HG02973 (cell line): ENCODE results near the gene CNOT4.
"Not testable (repeated sequence)": the region's sequence is repeated elsewhere in the genome, so short reads cannot be mapped to it uniquely, and the experiment has no call there.

Source experiments
- ATAC-seq: cut with Tn5 transposase; IDR thresholded peaks from one replicate; pipeline ENCODE4 v1.9.1; 2021; ENCODE audit warnings: moderate library complexity; ENCODE audit not compliant: unreplicated experiment

Gene CNOT4

DNA sequence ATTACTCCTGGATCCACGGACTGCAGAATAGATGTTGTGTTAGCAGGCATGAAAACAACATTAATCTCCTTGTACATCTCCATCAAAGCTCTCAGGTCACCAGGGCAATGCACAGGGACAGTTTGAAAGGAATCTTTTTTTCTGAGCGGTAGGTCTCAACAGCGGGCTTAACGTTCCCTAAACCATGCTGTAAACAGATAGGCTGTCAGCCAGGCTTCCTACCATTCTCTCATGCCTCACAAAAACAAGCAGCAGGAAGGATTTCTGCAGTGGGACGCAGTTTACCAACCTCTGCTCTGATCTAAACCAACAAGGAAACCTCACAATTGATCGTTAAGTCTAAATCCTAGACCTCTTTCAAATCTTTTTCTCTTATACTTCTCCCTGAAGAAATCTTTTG is 50.8 kb downstream of the CNOT4 start:
- no peak for ATAC-seq

DNA sequence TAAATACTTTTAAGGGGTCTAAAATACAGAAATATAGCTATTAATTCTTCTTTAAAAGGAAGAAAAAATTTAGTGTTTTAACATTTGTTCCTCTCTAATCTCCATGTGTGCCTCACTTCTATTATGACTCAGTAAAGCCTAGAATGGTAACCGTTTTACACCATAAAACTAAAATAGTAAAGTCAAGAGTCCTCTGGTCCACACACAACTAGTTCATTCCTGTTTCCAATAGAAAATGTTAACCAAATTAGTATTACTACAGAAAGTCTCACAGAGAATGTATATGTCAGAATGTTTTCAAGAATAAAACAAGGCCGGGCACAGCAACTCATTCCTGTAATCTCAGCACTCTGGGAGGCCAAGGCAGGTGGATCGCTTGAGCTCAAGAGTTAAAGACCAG is 55.8 kb downstream of the CNOT4 start:
- ATAC-seq: peak; percentile 71

- no peak for ATAC-seq
Observed at GRCh38 chr7:135449436-135449835, 60.5 kb downstream of the CNOT4 start.

DNA sequence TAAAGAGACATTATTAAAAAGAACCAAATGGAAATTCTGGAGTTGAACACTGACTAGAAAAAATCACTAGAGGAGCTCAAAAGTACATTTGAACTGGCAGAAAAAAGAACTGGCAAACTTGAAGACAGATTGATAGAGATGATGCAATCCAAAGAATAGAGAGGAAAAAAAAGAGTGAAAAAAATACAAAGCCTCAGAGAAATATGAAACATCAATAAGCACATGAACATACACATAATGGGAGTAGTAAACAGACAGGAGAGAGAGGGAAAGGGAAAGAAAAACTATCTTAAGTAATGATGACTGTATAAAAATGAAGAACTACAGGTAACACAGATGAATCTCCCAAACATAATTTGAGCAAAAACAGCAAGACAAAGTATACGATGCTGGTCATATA is 61.1 kb downstream of the CNOT4 start:
- no peak for ATAC-seq

DNA sequence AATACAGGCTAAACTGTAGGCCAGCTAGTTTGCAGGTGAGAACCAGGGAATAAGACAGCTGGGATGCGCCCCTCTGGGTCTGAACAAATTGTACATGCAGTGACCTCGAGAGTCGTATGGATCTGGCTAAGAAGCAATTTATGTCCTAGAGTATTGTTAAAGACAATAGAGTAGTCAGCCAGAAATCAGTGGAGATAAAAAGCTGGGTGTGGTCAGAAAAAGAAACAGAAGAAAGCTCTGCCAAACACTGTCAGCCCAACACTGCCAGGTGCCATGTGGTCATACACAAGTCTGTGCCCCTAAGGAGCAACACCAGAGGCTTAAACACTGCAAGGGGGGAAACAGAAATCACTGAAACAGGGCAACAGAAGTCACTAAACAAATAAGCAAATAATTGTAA is 62.2 kb downstream of the CNOT4 start:
- no peak for ATAC-seq

GRCh38 chr7:135445690-135446089 is 64.2 kb downstream of the CNOT4 start:
- ATAC-seq: no peak

- not testable (repeated sequence) for ATAC-seq
Observed at GRCh38 chr7:135445266-135445665, 64.6 kb downstream of the CNOT4 start.

DNA sequence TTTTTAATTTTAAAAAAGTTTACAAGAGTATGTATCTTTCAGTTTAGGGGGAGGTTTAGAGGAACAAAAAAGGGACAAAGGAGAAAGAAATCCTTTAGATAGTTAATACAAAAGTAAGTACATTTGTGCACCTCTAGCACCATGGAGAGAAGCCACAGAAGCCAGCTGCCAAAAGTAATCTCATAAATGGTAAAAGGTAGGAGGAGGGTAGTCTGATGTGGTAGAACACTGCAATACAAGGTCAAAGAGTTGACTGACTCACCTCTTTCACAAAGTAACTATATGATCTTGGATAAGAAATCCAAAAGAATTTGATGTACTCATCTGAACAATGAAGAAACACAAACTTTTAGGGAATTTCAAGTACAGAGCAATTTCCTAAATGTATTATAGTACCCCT is 68.1 kb downstream of the CNOT4 start:
- no peak for ATAC-seq

DNA sequence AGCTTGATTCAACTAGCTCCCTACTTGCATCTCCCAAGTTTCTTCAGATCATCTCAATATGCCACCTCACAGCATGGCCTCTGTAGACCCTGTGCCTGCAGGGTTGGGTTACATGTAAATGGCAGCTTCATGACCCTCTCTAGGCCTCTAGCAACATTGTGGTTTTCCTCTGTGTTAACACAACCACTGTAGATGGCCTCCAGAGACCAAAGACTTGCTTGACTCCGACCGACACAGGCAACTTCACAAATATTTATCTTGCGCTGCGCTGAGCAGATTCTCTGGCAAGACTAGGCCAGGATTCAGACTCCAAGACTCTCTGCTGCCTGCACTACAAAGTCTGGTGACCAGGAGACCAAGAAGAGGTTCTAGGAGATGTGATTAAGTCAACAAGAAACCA is 75.9 kb downstream of the CNOT4 start:
- no peak for ATAC-seq

- ATAC-seq: no peak
Observed at GRCh38 chr7:135430626-135431025, 79.3 kb downstream of the CNOT4 start.

DNA sequence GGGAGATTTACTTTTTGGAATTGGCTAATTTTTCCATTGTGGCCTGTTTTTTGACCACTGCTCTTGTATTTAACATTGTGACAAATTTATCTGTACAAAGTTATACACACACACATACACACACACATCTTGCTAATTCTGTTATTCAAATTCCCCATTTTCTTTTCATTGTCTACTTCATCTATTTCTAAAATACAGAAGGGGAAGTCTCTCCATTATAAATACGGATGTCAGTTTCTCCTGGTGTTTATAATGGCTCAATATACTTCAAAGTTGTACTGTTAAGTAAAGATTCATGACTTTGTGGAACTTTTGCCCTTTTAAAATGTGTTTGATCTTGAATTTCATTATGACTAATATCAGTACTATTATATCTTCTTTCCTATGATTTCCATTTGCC is 81.0 kb downstream of the CNOT4 start:
- no peak for ATAC-seq

DNA sequence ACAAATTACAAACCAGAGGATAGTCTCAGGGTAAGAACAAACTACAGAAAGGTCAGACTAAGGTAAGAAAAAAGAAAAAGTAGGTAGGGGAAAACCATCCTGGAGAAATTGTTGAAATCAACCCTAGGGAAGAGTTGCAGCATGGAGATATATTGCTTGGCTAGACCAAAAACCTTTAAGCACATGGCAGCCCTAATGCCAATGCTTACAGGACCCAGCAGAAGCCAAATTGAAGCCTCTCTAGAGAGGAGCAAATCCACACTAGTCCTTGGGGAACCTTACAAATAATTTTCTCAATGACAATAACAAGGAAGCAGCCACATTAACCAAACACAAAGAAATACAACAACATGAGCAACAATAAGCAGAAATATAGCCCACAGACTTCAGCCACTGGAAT is 81.9 kb downstream of the CNOT4 start:
- no peak for ATAC-seq

- no peak for ATAC-seq
Observed at GRCh38 chr7:135427166-135427565, 82.7 kb downstream of the CNOT4 start.

- ATAC-seq: no peak
Observed at GRCh38 chr7:135425036-135425435, 84.9 kb downstream of the CNOT4 start.

- ATAC-seq: no peak
Observed at GRCh38 chr7:135420786-135421185, 89.1 kb downstream of the CNOT4 start.

DNA sequence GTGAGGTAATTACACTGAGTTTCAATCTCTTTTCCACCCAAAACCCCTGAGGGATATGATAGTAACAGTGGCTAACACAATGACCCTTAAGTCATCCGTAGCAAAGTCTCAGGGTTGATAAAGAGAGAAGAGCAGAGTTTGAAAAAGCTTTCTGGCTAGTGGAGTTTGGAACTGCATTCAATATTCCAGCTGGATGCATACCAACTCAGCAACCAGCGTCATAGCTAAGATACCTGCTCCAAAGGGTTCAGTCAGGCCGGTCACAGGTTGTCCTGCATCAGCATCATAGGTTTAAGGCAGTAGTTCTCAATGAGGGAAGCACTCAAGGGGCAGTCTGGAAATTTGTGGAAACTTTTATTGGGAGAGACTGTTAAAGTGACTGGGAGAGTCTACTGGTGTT is 93.5 kb downstream of the CNOT4 start:
- ATAC-seq: no peak

GRCh38 chr7:135414850-135415439 is 95.0 kb downstream of the CNOT4 start:
- no peak for ATAC-seq

DNA sequence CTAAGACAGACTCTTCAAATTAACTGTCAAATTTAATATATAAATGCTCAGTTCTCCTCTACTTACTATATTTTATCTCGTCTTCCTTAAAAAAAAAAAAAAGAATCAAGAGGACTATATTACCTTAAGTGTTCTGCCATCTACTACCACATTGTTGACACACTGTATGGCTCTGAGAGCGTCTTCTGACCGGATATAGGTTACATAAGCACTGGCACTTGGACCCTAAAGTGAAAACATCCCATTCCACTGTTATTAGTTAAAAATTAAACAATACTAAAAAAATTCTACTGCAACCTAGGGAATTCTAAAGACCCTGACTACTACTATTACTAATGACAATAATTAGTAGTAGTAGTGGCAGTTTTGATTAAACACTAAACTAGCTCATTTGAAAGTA is 95.7 kb downstream of the CNOT4 start:
- no peak for ATAC-seq

DNA sequence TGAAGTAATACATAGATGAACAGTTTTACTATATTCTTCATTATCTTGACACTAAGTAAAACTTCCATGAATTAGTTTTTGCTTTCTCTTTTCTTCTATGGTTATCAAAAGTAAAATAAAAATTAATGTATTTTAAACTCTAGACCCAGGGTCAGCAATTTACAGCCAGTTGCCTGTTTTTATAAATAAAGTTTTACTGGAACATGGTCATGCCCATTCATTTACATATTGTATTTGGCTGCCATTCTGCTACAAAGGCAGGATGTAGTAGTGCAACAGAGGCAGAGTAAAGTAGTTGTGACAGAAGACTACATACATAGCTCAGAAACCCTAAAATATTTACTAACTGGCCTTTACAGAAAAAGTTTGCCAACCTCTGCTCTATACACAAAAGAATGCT is 98.8 kb downstream of the CNOT4 start:
- no peak for ATAC-seq

GRCh38 chr7:135410543-135410942 is 99.4 kb downstream of the CNOT4 start:
- ATAC-seq: no peak

- no peak for ATAC-seq
Observed at GRCh38 chr7:135409845-135410542, 99.9 kb downstream of the CNOT4 start.

DNA sequence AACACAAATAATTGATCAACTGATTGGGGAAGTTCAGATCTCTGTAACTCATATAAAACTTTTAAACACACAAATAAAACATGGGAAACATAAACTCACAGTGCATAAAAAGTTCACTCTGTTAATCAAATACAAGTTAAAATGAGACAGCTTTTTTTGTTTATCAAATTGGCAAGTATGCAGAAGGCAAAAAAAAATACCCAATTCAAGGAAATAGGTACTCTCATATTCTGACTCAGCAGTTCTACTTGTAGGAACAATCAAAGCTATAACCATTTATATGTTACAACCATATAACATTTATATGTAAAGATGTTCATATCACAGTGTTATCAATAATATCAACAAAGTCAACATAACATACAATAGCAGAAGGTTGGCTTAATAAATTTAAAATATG is 102.0 kb downstream of the CNOT4 start:
- ATAC-seq: no peak

DNA sequence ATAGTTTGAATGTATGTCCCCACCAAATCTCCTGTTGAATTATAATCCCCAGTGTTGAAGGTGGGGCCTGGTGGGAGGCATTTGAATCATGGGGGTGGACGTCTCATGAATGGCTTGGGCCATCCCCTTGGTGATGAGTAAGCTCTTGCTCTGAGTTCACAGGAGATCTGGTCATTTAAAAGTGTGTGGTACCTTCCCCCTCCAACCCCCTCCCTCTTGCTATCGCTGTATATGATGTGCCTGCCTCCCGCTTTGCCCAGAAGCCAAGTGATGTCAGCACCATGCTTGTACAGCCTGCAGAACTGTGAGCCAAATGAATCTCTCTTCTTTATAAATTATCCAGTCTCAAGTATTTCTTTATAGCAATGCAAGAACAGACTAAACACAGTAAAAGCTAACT is 103.0 kb downstream of the CNOT4 start:
- ATAC-seq: no peak
